CMK (cell line): Measurements from ENCODE around the gene RPN2.

ENCODE experiments used
- DNase-seq: peaks from one replicate; pipeline ENCODE4 v3.0.0-alpha.2; 2010; ENCODE audit warnings: low read depth

The RPN2 gene

DNA sequence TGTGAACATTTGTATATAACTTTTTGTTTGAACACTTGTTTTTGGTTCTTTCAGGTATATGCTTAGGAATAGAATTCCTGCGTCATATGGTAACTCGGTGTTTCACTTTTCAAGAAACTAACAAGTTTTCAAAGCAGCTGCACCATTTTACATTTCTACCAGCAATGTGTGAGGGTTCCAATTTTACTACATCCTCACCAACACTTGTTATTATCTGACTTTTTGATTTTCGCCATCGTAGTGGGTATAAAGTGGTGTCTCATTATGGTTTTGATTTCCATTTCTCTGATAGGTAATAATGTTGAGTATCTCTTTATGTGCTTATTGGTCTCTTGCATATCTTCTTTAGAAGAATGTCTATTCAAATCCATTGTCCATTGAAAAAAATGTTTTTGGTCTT is 39.8 kb downstream of the RPN2 start:
- no peak for DNase-seq

DNA sequence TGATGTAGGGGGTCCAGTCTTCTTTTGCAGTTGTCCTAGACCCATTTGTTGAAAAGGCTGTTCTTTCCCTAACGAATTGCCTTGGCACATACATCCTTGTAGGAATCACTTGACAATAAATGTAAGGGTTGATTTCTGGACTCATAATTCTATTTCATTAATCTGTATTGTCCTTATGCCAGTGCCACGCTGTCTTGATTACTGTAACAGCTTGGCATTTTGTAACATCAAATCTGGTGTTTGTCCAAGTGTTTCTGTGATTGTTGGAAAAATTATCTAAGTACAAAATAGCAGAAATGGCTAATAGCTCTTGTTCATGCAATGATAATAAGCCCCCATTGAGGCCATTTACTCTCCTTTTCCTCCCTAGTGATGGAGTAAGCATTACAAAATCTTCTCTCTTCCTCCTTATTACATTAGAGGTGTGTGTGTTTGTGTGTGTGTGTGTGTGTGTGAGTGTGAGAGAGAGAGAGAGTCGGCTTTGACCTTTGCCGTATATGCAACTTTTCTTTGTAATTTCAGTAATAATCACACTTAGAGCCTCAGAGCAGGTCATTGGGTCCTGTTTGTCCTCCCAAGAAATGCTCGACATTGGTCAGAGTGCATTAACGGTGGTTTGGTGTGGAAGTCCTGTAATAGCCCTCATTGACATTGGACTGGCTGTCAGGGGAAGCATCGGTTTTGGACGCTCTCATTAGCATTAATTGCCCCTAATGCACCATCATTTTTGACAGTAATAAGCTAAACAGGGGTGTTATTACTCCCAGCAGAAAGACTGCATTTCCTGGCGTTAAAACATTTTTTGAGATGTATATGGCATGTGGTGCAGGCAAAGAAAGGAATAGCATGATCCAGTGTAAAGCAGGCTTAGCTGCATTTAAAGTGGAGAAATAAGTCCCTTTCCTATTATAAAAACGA is 40.9 kb downstream of the RPN2 start:
- no peak for DNase-seq

DNA sequence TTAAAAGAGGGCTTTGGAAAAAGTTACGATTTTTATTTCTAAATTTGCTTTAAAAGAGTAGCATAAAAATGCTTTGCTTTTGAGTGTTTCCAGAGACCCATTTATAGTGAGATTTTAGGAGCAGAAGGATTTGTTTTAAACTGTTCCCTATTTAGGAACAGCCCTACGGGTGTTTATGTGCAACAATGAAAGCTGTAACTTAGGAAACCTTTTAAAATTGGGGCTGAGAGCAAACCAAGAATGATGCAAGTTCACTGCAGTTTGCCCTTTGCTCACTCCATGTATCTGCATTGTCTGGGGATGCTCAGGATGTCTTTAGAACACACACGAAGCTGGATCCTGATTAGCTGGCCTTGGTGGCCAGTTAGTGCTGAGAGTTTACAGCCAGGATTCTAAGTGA is 41.6 kb downstream of the RPN2 start:
- DNase-seq: no peak

DNA sequence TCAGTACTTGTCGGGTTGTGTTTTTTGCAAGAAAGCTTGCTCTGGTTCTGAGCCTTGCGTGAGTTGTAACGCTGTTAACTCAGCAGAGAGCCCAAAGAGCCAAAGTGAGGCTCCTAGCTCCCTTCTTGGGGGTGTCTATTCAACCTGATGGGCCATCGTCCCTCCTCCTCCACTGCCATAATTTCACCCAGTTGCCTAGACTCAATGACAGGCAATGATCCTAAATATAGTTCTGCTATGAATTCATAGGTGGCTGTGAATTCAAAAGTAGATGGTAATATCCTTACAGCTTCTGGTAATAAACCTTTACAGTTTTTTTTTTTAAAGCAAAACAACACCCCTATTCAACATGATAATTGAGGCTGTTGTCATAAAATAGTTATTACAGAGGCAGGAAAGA is 43.0 kb downstream of the RPN2 start:
- no peak for DNase-seq

DNA sequence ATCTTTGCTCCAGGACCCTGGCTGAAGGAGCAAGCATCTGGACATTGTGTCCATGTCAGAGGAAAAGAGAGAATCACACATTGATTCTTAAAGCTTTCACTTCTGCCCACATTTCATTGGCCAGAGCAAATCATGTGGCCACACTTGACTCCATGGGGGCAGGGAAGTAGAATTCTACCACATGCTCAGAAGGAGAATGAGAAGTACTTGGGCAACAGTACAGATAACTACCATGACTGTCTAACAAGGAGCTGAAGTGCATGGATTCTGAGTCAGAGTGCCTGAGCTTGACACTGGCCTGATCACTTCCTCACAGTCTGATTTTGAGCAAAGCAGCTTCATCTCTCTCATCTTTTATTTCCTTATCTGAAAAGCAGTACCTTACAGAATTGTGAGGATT is 43.9 kb downstream of the RPN2 start:
- DNase-seq: no peak

DNA sequence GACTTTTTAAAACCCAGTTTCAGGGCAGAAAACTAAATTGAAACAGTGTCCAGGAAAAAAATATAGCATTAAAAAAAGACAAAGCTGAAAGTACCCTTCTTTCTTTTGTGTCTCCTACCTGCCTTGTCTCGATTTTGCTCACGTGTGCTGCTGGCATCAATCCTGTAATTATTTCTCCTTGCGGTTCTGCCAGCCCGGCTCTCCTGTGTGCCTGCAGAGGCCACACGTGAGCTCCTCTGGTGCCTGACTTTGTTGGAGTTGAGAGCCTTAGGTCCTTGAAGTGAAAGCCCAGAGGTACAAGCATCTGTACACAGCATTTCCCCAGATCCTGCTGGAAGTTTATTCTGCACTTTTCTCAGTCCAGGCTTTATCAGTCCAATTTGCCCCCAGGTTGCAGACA is 46.0 kb downstream of the RPN2 start:
- no peak for DNase-seq

DNA sequence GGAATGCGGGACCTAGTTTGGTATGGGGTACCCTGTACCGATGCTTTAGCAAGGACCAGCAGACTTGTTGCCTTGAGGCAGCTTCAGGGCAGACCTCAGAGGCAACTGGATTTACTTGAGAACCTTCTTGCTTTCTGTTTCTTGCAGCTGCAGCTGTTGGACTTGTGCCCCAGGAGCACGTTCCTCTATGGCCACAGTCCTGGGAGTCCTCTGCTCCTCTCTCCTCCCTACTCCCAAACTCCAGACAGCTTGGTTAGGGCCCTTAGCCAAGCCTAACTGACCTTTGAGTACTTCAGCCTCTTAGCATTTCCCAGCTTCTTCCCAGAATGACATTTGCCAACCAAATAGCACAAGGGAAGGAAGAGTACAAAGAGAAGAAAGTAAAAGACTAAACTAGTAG is 47.8 kb downstream of the RPN2 start:
- no peak for DNase-seq

DNA sequence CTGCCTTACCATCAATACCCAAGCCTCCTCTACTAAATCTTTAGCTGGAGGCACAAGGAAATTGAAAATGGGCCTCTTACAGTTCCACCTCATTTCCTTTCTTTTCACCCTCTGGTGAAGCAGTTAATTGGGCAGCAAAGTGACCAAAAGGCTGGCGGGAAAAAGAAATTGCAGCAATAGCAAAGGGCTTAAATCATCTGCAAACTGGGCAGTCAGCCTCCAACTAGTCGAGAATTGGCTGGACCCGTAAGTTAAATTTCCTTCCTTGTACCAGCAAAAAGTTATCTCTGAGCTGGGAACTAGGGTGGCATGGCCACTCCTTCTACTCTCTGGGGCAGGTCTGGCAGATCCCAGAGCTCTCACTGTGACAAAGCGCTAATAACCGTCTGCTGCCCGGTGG is 49.0 kb downstream of the RPN2 start:
- no peak for DNase-seq

DNA sequence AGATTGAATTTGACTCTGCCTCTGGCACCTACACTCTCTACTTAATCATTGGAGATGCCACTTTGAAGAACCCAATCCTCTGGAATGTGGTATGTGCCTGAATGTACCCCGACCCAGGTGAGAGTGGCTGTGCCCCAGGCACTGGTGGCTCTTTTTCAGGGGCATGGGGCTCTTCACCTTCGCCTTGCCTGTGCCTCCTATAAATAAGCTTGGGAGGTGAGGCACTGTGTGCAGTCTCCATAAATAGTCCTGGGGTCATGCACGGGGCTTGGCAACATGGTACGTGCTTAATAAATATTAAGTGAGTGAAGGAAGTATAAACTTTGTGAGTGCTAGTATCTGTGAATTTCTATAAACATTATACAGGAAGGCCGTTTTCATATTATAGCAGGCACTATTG is 49.5 kb downstream of the RPN2 start:
- DNase-seq: no peak

DNA sequence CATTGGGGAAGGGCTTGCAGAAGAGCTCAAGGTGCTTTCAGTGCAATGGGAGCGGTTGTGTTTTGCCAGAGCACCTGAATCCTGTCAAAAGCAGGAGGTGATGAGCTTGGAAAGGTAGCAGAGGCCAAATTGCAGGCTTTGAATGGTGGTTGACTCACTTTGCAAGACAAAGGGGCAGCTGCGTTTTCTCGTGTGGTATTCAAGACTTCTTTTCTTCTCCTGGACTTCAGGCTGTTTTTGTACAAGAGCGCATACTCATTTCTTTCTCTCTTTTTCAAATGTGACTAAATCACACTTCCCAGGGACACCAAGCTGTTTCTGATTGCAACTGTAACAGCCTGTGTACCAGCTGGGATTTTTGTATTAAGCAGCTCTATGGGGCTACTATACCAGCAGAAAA is 50.2 kb downstream of the RPN2 start:
- DNase-seq: no peak

DNA sequence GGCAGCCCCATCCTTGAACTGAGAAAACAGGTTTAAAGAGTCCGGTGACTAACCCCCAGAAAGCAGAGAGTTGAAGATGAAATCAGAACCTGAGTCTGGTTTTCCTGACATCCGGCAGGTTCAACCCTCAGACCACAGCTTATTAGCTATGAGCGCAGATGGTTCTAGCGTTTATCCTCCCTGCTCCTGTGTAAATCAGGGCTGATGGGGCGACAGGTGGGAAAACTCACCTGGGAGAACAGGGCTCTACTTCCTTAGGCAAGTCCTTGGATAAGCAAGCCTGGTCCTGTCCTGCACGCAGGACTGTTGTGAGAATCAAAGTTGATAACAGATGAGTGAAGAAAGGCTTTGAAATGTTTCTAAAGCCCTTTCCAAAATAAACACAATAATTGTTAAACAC is 51.1 kb downstream of the RPN2 start:
- no peak for DNase-seq

DNA sequence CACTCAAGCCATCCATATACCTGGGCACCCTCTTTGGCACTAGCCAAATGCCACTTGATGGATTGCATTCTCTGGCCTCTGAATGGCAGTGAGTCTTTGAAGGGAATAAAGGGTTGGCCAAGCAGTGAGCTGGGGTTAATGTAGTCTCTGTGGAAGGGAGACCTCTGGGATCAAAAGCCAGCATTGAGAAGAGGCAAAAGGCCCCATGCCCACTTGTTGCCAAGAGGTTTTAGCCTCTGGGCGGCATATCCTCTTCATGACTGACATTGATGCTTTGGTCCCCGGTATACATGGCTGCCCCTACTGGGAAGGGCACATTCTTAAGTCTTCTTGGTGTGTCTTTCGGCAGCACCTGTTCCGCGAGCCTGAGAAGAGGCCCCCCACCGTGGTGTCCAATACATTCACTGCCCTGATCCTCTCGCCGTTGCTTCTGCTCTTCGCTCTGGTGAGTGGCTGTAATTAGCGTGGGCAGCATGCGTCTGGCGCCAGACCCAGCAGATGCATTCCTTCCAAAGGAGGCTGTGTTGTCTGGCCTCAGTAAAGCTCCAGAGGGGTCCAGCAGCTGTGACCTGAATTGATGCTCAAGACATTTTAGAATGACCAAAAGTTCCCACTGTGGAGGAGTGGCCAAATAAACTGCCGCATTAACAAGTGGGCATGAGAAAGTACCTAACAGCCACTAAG is 53.0 kb downstream of the RPN2 start:
- DNase-seq: no peak

DNA sequence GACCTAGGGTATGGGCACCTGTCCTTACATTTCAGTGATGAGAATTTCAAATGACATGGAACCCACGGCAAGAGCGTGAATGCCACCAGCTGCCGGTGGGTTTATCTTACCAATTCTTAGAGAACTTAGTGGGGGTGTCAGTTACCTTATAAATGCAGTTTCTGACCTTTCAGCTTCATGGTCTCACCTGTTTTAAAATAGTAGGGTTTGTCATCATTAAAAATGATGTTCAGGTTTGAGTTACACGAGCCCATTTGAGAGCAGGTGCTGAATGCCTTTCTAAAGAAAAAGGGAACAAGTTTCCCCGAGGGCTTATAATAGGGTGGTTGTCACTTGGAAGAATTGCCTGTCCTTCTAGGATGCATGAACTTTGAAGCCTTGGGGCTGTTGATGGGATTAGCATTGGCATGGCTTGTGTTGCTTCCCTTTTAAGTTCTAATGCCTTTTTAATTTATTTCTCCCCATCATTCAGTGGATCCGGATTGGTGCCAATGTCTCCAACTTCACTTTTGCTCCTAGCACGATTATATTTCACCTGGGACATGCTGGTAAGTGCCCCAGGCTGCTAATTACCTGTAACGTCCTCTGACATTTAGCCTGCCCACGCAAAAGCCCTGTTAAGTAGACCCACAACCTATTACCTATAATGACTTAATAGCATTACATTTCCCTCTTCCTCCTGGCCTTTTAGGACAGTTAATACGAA is 54.6 kb downstream of the RPN2 start:
- DNase-seq: no peak

DNA sequence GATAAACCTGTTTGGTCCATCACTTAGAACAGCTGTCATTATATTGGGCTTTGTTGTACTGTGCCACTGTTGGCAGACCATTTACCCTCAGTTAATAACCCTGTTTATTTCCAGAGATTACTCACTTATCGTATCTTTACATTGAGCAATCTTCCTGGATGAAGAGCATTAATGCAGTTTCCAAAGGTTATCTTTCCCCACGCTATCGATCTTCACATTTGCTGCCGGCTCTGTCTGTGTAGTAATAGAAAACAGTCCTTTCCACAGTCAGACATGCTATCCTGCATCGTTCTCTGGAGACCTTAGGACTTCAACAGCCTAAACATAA is 55.1 kb downstream of the RPN2 start:
- DNase-seq: no peak

DNA sequence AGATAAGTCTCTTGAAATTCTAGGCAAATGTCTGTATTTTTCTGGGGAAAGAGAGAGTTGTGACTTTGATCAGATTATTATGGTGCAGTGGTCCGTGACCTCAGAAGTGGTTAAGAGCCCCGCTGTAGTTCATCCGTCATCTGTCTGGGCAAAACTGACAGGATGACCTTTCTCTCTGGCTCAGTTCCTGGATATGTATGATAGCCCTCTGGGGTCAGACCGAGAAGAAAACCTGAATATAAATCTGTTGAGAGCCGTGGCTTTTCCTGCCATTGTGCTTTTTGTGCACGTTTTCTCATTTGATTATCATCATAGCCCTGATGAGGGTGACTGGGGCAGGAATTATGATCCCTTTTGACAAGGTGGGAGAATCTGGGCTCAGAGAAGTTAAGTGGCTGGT is 55.9 kb downstream of the RPN2 start:
- DNase-seq: no peak

DNA sequence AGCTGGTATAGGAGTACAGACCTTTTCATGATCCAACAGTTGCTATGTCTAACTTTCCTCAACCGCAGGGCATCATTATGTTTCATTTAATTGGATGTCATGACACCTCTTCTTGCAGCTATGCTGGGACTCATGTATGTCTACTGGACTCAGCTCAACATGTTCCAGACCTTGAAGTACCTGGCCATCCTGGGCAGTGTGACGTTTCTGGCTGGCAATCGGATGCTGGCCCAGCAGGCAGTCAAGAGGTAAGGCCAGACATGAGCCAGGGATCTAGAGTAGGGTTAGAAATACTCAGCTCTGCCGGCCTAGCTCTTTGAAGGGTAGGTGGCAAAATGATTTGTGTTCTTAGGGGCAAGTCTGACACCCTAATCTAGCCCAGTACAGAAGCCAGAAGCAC is 57.3 kb downstream of the RPN2 start:
- DNase-seq: no peak

DNA sequence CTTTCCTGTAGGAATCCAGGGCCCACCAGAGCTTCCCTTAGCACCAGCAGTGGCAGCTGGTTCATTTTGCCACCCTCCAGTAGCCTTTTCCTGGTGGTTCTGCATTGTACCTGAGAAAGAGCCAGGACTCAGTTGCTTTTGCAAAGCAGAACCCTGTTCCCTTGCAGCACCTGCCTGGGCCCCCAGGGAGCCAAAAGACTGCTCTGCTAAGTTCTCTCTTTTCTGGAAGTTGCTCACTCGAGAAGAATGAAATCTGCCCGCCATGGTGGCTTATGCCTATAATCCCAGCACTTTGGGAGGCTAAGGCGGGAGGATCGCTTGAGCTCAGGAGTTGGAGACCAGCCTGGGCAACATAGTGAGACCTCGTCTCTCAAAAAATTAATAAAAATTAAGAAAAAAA is 58.5 kb downstream of the RPN2 start:
- no peak for DNase-seq

DNA sequence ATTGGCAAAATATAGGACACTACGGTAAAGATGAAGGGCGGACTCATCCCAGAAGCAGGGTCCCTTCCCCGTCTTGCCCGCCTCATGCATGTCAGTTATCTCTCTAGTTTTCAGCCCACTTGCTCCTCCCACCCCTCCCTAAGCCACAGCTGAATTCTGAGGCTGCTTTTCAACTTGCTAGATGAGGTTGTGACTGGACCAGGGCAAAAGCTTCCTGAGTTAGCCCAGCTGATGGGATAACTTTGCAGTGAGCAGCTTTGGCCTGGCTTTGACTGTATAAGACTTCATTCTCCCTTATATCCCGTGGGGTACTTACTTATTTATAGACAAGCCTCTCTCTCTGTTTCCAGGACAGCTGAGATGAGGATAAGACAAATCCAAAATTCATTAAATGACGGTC is 59.3 kb downstream of the RPN2 start:
- DNase-seq: no peak

DNA sequence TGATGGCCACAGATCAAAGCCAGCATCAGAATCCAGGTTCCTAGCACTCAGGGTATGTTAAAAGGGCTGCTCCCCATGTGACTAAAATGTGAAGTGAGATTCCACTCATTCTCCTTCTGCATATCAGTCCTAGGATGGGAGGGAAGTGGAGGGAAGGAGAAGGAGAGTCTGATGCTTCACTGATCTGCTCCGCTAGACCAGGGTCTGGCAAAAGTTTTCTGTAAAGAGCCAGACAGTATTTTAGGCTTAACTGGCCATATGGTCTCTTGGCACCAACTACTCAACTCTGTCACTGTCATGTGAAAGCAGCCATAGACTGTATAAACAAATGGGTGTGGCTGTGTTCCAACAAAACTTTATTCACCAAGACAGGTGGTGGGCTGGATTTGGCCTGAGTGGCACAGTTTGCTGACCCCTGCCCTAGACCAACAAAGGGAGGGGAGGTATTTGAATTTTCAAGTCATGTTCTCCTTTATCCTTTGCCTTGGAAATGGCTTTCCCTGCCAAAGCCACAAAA is 59.9 kb downstream of the RPN2 start:
- DNase-seq: no peak

DNA sequence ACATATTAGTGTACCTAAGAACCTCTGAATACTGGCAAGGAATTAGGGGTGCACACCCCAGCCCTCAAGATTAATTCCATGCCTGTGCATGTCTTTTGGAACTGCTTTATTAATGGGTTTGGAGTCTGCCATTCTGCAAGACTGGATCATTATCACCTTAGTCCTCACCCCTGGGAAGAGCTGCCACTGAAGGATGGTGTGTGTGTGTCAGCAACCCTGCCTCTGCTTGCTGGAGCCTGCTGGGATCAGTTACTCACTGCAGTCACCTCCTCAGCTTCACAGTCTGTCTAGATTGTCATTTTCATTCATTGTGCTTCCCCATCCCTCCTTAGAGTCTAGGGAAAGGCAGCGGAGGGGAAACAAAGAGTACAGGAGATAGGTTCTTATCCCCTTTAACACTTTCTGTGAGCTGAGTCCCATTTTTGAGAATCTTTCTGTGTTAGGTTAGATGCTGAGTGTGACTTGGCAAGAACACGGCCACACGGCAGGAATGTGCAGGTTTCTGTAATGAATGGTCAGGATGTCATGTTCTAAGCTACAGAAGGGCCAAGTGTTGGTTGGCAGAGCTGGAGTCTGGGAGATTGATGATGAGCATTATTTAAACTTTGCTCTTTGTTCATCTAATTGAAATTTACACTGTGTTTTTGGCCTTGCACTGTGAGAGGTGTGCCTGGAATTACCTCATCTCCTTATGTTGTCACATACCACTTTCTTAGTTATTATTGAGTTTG is 61.4 kb downstream of the RPN2 start:
- no peak for DNase-seq

DNA sequence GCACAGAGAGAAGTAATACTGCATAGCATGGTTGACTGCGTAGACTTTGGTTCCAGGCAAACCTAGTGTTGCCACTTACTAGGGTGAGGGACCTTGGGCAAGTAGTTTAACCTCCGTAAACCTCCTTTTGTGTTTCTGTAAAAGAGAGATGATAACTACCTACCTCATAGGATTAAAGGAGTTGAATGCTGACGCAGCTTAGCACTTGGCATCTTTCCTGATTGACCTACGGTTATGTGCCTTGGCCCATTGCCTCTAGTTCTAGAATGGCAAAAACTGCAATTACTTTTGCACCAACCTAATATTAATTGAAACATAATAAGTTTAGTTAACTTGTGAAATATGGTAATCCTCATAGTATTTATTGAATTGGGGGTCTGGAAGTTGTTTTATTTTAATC is 63.4 kb downstream of the RPN2 start:
- no peak for DNase-seq
